GM21619 (cell line): ENCODE results near the gene PDCD6IP.
"Not testable (repeated sequence)": the region's sequence is repeated elsewhere in the genome, so short reads cannot be mapped to it uniquely, and the experiment has no call there.

Experiments used
- ATAC-seq: cut with Tn5 transposase; IDR thresholded peaks from one replicate; pipeline ENCODE4 v1.9.1; 2021; ENCODE audit not compliant: unreplicated experiment

PDCD6IP gene

GRCh38 chr3:33848624-33849347, 50.4 kb downstream of the PDCD6IP start:
- no peak for ATAC-seq

DNA sequence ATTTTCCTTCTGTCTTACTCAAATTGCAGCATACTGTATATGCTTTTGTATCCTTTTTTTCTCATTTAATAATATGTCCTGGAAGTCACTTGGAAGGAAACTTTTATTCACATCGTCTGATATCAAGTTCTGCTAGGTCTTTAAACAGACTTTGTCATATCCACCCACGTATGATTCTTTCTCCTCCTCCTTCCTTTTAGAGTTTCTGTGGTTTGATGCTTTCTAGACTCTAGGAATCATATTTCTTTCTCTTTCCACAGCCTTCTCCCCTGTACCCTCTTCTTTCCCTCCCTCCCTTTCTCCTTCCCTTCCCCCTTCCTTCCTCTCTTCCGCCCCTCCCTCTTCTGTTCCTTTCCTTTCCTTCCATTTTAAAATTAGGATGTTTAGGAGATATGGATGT, 52.2 kb downstream of the PDCD6IP start:
- not testable (repeated sequence) for ATAC-seq

GRCh38 chr3:33855407-33855806, 57.0 kb downstream of the PDCD6IP start:
- ATAC-seq: not testable (repeated sequence)

DNA sequence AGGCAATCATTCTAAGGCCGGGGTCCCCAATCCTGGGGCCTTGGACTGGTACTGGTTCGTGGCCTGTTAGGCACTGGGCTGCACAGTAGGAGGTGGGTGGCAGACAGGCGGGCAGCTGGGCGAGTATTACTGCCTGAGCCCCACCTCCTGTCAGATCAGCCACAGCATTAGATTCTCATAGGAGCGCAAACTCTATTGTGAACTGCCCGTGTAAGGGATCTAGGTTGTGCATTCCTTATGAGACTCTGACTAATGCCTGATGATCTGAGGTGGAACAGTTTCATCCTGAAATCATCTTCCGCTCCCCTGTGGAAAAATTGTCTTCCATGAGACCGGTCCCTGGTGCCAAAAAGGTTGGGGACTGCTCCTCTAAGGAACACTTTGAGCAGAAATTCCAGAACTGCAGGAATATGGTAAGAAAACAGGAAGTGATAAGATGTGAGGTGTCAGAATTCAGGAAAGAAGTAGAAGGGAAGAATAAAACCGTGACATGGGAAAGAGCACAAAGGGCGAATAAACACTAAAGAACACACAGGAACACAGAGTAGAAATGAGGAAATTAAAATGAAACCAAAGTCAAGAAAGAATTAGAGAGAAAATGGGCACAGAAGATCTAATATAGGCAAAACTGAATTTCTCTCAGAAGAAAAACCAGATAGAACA, 57.6 kb downstream of the PDCD6IP start:
- ATAC-seq: no peak

DNA sequence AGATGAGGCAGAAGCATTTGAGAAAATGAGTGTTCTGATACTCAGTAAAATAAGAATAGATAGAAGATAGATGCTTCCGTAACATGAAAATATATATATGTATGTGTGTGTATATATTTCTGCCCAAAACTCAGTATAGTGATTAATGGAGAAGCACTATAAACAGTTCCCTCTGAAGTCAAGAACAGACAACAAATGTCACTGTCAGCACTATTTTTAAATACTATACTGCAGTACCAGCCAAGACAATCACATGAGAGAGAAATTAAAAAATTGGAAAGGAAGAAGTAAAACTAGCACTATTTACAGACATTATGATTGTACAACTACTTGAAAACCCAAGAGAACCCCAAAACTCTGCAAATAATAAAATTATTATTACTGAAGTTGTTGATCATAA, 59.3 kb downstream of the PDCD6IP start:
- not testable (repeated sequence) for ATAC-seq

DNA sequence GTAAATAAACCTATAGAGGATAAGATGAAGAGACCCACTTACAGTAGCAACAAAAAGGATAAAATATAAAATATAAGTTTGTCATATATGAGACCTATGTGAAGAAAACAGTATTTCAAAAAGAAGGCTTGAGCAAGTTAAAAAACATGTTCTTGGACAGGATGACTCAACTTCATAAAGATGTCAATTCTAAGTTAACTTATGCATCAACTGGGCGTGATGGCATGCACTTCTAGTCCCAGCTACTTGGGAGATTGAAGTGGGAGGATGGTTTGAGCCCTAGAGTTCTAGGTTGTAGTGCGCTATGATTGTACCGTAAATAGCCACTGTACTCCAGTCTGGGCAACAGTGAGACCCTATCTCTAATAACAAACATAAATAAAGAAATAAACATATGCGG, 59.7 kb downstream of the PDCD6IP start:
- ATAC-seq: no peak

DNA sequence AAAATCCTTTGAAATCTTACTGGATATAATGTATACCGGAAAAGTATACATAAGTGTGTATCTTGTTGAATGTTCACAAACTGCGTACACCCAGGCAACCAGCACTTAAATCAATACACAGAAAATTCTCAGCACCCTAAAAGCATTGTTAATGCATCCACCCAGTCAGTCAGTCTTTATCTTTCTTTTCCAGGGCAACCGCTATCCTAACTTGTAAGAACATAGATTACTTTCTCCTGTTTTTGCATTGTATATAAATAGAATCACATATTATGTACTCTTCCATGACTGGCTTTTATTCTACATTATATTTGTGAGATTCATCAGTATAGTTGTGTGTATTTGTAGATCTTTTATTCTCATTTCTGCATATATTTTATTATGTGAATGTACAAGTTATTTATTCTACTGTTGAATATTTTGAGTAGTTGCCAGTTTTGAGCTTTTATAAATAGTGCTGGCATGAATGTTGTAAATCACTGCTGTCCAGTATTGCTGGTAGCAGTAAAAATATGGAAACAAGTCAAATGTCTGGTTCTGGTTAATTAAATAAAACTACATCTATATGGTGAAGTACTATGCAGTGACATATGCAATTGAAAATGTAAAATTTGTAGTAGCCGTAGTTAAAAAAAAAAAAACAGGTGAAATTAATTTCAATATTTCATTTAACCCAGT, 62.1 kb downstream of the PDCD6IP start:
- no peak for ATAC-seq

DNA sequence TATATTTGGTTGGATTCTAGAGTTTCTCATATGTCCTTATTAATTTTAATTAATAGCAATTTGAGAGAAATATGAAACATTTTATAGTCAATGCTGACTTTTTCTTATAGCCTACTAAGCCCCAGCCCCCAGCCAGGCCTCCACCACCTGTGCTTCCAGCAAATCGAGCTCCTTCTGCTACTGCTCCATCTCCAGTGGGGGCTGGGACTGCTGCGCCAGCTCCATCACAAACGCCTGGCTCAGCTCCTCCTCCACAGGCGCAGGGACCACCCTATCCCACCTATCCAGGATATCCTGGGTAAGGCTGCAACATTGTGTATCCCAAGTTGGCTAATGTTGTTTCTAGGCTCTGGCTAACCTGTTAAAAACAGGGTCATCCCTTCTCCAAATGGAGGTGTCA, 66.7 kb downstream of the PDCD6IP start:
- no peak for ATAC-seq

DNA sequence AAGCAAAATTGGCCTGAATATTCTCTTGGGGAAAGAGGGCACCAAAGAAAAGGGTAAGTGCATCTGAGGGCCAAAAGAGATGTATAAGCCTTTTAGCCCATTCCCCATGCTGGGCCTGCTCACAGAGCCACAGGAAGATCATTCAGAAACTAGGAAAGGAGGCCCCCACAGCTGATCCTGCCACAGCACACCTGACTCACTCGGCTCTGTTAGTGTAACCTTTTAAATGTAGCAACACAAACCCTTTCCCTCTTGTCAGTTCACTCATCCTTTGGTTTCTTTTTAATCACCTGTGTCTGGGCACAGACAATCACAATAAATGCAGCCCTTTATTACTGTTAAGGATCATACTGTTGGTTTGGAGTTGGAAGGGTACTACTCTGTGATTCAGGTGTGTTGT, 69.9 kb downstream of the PDCD6IP start:
- no peak for ATAC-seq

DNA sequence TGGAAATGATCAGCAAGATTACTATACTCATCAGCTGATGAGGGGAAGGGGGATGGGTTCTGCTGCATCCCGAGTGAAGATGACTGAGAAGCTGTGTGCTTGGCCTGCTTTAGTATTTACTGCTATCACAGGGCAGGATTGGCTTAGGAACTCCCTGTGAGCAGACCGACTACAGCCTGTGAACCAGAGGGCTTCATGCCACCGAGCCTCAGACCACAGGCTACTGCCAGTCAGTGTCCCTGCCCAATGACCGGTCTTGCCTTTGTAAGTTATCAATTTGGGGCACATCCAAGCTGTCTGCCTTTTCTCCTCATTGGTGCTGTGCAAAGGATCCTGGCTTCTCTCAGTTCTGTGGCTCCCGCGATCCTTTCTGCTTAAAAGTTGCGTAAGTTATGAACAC, 71.5 kb downstream of the PDCD6IP start:
- no peak for ATAC-seq

- ATAC-seq: no peak
Observed at GRCh38 chr3:33874815-33875214, 76.4 kb downstream of the PDCD6IP start.

DNA sequence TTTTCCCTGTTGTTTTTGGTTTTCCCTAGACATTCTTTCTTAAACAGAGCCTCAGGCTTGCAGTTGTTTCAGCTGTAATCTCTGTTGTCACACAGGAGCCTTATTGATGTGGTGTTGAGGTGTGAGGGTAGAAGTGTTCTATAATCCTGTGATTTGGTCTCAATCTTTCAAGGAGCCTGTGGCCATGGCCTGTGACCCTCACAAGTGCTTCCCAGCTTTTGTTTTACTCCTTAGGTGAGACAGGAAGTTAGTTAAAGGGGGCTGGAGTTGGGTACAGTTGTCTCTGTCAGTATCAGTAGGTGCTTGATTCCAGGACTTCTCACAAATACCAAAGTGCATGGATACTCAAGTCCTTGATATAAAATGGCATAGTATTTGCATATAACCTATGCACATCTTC, 77.2 kb downstream of the PDCD6IP start:
- no peak for ATAC-seq

- no peak for ATAC-seq
Observed at GRCh38 chr3:33877187-33877586, 78.8 kb downstream of the PDCD6IP start.

- no peak for ATAC-seq
Observed at GRCh38 chr3:33879540-33879939, 81.1 kb downstream of the PDCD6IP start.

DNA sequence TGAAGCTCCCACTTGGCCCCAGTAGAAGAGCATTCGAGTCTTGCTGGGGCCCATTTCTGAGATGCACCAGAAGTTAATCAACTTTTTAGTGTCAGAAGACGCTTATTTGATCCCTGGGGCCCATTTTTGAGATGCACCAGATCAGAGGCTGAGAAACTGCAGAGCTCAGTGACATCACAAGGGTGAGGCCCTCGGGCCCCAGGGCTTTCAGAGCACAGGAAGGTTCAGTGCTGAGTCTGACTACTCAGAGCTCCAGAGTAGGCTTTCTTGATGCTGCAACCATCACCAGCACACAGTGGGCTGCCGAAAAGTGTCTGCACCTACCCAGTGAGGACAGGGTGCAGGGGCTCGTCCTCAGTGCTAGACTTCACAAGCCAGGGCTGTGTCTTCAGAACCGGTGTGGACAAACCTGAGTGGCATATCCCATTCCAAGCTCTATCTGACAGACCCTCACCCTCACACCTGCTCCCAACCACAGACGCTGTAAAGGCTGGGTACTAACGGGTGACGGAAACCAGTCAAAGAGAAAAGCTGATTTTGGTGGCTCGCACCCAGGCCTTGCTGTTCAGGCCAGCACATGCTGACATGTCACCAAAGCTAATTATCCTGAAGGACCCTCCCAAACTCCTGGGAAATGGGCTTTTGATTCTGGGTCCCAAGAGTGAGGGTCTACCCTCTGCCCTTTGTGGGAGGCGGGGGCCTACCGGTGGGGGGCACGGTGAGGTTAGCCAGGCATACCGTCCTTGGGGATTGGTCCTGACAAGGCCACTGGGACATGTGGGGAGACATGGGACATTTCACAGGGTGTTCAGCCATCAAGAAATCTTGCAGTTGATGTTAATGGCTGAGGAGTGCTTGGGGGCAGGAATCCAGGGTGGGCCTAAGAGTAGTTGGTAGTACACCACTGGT, 83.0 kb downstream of the PDCD6IP start:
- ATAC-seq: no peak

DNA sequence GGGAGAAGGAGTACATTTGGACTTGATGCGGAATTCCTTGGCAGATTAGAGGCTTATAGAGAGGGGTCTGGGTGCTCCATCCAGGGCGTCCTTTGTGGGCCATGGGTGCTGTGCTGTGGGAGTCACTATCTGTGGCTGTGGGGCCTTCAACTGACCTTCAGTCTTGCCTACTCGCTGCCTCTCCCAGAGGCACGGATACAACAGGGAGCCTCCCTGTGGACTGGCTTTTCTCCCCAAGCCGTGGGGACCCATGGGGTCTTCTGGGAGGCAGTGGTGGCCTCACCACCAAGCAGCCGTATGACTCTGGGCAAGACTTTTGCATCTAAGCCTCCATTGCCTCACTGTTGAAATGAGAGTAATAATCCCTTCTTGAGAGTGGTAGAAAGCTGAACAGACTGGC, 83.9 kb downstream of the PDCD6IP start:
- no peak for ATAC-seq

GRCh38 chr3:33883538-33883950, 85.1 kb downstream of the PDCD6IP start:
- no peak for ATAC-seq

DNA sequence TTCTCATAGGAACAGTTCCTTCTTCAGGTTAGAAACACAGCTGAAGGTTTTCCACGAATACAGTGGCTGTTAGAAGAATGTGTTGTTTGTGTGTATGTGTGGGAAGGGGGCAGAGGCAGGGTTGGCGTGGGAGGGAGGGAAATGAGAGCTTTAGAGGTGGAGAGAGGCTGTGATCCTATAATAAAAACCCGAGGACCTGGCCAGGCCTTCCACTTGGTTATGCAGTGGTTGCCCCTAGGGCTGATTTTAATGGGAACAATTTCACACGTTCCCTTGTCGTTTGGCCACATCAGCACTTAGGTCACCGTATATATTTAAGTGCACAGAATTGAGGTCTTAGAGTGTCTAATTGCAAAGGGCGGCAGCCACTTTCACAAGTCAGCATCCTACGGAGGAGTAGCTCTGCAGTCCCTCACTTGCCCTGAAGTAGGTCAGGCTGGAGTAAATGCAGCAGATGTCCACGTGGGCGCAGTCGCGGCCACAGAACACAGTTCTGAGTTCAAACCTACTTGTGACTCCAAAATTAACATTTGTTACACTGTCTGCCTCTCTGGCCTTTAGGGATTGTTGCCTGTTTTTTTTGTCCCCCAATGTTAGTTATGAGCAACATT, 85.6 kb downstream of the PDCD6IP start:
- ATAC-seq: no peak

DNA sequence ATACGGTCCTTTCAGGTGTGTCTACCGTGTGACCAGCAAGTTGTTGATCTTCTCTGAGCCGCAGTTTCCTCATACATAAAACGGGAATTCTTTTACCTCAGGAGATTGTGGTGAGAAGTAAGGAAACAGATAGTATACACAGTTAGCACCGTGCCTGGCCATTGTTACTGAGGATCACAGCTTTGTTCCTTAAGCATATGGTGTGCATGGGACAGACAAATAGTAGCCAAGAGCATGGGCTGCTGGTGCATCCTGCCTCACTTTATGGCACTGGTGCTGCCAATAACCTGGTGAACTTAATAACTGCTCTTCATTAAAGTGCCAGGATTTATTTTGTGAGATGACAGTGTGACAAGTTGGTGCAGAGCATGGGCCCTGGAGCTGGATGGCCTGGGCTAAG, 86.3 kb downstream of the PDCD6IP start:
- no peak for ATAC-seq

- no peak for ATAC-seq
Observed at GRCh38 chr3:33885496-33885895, 87.1 kb downstream of the PDCD6IP start.

GRCh38 chr3:33886015-33886414, 87.6 kb downstream of the PDCD6IP start:
- no peak for ATAC-seq
